Choroid plexus epithelial cell (primary cell): ENCODE results near the gene KANK2.

Source experiments
- DNase-seq: peaks from one replicate; pipeline ENCODE4 v3.0.0-alpha.2; 2010; ENCODE audit warnings: low read depth
- H3K4me3 ChIP-seq: 2 replicates; pipeline ENCODE4 v1.5.1; 2011; ENCODE audit warnings: low read depth, mild to moderate bottlenecking, control low read depth, low read length, moderate library complexity
- TF ChIP-seq, protein P1 (sequence below): conservative IDR thresholded peaks from 2 replicates; pipeline ENCODE4 v1.5.1; 2011; ENCODE audit warnings: low read depth, mild to moderate bottlenecking, control low read depth, inconsistent platforms, low read length, moderate library complexity

The KANK2 gene

DNA sequence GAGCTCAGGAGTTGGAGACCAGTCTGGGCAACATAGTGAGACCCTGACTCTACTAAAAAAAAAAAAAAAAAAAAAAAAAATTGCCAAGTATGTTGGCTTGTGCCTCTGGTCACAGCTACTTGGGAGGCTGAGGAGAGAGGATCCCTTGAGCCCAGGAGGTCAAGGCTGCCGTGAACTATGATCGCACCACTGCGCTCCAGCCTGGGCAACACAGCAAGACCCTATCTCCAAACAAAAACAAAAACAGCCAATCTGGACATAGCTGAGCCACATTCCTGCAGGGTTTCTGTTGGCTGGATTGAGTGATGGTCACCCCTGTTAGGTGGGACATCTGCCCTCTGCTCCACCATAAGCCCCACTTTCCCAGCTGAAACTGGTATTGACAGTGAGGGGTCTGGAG lies 28.5 kb upstream of the KANK2 start:
- TF ChIP-seq, protein P1, sequence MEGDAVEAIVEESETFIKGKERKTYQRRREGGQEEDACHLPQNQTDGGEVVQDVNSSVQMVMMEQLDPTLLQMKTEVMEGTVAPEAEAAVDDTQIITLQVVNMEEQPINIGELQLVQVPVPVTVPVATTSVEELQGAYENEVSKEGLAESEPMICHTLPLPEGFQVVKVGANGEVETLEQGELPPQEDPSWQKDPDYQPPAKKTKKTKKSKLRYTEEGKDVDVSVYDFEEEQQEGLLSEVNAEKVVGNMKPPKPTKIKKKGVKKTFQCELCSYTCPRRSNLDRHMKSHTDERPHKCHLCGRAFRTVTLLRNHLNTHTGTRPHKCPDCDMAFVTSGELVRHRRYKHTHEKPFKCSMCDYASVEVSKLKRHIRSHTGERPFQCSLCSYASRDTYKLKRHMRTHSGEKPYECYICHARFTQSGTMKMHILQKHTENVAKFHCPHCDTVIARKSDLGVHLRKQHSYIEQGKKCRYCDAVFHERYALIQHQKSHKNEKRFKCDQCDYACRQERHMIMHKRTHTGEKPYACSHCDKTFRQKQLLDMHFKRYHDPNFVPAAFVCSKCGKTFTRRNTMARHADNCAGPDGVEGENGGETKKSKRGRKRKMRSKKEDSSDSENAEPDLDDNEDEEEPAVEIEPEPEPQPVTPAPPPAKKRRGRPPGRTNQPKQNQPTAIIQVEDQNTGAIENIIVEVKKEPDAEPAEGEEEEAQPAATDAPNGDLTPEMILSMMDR, result no peak
- no peak overlapping the region for H3K4me3 ChIP-seq
- DNase-seq, result no peak

DNA sequence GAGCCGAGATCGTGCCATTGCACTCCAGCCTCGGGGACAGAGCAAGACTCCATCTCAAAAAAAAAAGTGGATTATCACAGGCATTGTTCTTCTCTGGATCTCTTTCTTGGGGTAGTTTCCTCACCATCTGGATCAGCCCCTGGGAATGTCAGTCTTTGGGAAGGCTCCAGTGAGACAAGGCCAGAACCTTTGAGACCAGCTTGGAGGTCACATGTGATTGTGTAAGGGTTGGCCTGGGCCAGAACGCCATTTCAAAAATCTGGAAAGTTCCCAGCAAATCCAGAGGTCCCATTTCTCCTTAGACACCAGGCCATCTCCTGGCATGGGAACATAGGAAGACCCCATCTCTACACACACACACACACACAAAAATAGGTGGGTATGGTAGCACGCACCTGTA lies 27.8 kb upstream of the KANK2 start:
- no peak overlapping the region for H3K4me3 ChIP-seq
- DNase-seq, result no peak
- TF ChIP-seq, protein P1, result no peak

DNA sequence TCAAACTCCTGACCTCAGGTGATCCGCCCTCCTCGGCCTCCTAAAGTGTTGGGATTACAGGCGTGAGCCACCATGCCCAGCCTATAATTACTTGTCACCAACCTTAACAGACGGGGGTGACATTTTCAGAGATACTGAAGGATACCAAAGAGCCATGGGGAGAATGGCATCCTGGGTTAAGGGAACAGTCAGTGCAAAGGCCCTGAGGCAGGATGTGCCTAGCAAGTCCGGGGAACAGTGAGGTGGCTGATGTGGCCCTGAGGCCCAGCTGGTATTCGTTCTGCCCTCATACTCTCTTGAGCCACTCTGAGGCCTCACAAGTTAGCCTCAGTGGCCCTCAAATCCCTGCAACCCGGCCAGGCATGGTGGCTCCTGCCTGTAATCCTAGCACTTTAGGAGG lies 27.1 kb upstream of the KANK2 start:
- no peak for DNase-seq
- TF ChIP-seq, protein P1, result no peak
- no peak overlapping the region for H3K4me3 ChIP-seq

DNA sequence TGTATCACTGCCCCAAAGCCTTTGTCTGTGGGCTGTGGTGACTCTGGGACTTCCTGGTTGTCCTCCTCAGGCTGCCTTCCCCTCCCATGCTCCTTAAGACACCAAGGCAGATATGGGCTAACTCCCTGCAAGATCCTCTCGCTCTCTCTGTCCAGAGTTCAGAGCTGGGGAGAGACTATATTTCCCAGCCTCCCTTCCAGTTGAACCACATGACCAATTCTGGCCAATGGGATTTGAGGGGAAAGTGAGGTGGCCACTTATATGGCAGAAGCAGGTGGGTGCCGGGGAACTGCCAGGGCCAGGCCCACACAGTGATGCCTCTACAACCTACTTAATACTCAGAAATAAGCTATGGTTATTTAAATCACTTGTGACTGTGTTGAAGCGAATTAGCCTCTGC lies 25.9 kb upstream of the KANK2 start:
- no peak for DNase-seq
- TF ChIP-seq, protein P1, result no peak
- H3K4me3 ChIP-seq, result no peak overlapping the region

DNA sequence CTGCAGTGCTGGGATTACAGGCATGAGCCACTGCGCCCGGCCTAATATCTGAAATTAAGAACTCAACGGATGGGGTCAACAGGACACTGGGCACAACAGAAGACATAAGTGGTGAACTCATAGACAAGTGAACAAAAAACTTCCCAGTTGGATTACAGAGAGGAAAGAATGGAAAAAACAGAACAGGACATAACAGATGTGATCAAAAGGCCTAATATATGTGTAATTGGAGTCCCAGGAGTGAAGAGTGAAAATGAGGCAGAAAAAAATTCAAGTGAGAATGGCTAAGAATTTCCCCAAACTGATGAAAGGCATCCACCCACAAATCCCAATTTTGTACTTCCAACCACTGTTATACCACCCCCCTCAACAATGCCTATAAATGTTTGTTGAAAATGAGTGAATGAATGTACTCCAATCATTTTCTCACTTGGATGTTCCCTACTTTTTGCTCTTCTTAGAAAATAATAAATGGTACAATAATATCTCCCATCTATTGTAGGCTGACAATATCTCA lies 23.8 kb upstream of the KANK2 start:
- TF ChIP-seq, protein P1, result no peak
- H3K4me3 ChIP-seq, result no peak overlapping the region
- no peak for DNase-seq

DNA sequence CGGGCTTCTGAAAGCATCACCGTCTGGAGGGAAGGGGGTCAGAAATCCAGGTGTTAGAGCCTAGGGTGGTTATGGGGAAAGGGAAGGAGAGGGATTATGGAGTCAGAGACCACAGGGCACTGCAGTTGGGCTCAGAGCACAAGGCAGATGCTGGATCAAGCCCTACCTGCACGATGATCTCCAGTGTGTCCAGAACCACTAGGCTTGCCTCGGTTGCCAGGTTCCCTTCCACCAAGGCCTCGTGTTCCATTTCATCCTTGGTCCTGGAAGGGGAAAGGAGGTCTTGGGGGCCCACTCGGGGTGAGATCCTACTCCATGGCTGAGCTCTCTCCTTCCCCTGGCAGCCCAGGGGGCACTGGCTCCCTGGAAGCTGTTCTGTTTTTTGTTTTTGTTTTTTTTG lies 17.0 kb upstream of the KANK2 start:
- no peak overlapping the region for H3K4me3 ChIP-seq
- TF ChIP-seq, protein P1, result no peak
- DNase-seq, result no peak

DNA sequence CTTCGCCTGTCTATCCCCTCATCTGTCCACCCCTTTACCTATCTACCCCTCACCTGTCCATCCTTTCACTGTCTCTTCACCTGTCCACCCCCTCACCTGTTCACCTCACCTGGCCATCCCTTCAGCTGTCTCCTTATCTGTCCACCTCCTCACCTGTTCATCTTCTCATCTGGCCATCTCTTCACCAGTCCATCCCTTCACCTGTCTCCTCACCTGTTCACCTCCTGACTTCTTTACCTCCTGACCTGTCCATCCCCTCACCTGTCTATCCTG lies 13.2 kb upstream of the KANK2 start:
- no peak overlapping the region for H3K4me3 ChIP-seq
- no peak for DNase-seq
- TF ChIP-seq, protein P1, result no peak
